ENCODE data around the gene HIBCH. TPM values are rescaled to one million over a fixed set of nuclear protein-coding genes. Genes with fewer than 3 reads are reported as not detected.

Gene HIBCH, protein sequence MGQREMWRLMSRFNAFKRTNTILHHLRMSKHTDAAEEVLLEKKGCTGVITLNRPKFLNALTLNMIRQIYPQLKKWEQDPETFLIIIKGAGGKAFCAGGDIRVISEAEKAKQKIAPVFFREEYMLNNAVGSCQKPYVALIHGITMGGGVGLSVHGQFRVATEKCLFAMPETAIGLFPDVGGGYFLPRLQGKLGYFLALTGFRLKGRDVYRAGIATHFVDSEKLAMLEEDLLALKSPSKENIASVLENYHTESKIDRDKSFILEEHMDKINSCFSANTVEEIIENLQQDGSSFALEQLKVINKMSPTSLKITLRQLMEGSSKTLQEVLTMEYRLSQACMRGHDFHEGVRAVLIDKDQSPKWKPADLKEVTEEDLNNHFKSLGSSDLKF
- 9.5 and 14.2 TPM in 2 replicates for total RNA-seq

DNA sequence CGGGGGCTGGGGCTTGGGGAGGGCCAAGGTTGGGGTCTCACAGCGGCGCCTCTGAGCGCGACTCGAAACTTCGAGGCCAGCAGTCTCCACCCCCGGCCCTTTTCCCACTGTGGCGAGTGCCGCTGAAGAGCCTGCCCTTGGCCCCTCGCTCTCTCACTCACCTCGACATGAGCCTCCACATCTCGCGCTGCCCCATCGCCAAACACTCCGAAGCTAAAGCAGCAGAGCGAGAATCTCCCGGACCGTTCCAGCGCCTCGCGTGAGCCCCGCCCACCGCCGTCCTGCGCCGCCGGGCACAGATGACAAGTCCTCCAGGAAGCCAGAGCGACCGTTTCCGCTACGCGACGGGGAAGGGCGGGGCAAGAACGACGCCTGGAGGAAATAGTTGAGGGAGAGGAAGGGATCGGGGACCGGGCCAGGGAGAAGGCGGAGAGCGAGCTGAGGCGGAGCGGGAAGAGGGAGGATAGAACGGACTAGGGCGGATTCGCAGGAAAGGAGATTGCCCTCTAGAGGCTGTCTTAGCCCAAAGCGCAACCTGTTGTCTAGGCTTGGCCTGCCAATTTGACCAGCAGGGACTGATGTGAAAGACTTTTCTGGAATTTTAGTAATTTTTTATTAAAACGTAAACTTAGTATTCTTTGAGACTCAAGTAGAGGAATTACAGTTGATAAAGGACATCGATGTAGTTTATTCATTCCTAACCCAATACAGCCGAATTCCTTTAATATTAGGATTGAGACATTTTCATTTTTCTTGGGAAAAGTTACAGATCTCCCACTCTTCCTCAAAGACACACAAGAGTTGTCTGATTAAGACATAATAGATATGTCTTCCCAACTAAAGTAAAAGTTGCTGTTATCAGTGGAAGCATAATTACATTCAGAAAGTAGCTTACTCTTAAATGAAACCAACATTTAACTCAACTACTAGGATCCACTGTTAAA, at the start of gene HIBCH:
HIBCH (minus strand) TSS at position 272 of the 944 bp plus-strand sequence; CDS start at position 196, 76 bp downstream.

DNA sequence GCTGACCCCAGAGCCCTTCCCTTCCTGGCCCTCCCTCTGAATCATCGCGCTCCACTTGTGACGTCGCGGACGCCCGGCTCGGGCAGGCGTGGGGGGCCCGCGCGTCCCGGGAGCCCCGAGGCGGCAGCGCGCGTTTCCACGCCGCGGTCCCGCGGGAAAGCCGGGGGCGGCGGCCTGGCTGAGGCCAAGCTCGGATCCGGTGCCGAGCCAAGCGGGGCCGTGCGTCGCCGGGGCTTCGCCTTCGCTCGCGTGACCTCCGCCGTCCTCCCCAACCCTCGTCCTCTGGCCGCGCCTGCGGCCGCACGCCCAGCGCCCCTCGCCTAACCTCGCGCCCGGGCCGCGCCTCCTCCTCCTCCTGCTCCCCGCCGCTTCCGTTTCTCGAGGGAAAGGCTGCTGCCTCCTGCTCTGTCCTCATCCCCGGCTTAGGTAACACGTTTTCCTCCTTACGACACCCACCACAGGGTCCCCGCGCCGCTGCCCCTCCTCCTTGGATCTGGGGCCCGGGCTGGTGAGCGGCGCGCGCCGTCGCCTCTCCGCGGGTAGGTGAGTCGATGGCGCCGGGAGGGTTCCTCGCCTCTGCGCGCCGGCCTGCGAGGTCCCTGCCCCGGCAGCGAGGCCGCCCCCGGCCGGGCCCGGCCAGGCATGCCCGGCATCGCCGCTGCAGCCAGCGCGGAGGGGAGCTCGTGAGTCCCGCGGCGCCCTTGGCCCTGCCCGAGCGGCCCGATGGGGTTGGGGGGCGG, 24.1 kb upstream of the HIBCH start, which contains the start of gene INPP1:
INPP1 (plus strand) TSS at position 54 of the 740 bp plus-strand sequence. CDS start 16,514 bp downstream, outside the sequence.

Other genes with a start within 250 kb of the HIBCH start
- gene INPP1, start 23.8 kb upstream of the HIBCH start, total RNA-seq, result 21.2 and 24.9 TPM in 2 replicates
- 4.0 and 6.2 TPM in 2 replicates for gene MFSD6, start 88.5 kb upstream of the HIBCH start, total RNA-seq
- 2.4 and 4.2 TPM in 2 replicates for gene NEMP2, start 214.9 kb upstream of the HIBCH start, total RNA-seq

All from vein endothelial cell (primary cell).